HG02610 (cell line): Measurements from ENCODE around the gene PRLH.
"Not testable (repeated sequence)": the region's sequence is repeated elsewhere in the genome, so short reads cannot be mapped to it uniquely, and the experiment has no call there.

Experiments
- ATAC-seq: cut with Tn5 transposase; IDR thresholded peaks from one replicate; pipeline ENCODE4 v1.9.1; 2021; ENCODE audit warnings: mild to moderate bottlenecking, moderate library complexity; ENCODE audit not compliant: unreplicated experiment

The PRLH gene

DNA sequence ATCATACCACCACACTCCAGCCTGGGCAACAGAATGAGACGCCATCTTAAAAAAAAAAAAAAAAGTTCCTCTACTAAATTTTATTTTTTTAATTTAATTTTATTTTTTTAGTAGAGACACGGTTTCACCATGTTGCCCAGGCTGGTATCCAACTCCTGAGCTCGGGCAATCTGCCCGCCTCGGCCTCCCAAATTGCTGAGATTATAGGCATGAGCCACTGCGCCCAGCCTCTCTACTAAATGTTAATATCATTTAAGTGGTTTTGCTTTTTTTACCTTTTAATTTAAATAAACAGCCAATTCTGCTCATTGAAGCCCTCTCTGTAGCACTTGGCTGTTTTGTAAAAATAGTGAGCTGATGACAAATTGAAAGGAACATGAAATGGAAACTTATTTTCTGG is 15.0 kb downstream of the PRLH start:
- ATAC-seq = no peak

DNA sequence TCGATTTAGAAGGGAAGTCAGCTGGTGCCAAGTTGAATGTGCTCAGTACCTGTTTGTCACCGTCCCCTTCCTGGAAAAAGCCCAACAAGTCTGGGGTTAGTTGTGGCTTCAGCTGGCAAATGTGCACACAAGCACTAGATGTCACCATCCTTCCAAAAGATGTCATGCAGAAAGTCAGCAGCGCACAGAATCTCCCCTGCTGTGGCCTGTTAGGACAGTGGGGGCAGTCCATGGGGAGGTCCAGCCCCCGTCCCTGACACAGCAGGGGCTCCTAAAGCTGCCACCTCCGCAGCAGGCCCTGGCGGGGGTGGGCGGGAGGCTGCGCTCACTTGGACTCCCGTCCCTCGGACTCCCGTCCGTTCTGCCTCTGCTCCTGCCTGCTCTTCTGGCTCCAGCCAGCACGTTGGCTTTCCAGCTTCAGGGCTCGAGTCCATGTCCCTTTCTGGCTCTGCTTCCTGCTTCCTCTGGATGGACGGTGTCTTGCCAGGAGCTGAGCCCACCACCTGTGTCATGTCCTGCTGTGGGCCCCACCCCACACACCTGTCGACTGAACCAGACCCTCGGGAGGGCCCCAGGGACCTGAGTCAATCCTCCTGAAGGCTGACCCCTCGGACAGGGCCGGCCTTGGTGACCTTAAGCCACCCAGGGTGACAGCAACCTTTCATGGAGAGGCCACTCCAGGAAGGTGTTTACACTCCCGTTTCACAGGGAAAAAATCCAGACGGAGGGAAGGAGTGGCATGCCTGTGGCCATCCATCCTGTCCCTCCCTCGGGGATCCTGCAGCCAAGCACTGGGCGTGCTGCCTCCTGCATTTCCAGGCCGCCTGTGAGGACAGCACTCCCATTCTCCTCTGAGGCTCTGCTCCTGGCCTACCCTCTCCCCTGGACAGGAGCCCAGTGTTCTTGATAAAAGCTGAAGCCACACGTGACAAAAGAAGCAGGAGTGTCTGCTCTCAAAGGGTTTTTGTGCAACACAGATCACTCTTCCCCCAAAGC is 15.7 kb downstream of the PRLH start:
- ATAC-seq = no peak

DNA sequence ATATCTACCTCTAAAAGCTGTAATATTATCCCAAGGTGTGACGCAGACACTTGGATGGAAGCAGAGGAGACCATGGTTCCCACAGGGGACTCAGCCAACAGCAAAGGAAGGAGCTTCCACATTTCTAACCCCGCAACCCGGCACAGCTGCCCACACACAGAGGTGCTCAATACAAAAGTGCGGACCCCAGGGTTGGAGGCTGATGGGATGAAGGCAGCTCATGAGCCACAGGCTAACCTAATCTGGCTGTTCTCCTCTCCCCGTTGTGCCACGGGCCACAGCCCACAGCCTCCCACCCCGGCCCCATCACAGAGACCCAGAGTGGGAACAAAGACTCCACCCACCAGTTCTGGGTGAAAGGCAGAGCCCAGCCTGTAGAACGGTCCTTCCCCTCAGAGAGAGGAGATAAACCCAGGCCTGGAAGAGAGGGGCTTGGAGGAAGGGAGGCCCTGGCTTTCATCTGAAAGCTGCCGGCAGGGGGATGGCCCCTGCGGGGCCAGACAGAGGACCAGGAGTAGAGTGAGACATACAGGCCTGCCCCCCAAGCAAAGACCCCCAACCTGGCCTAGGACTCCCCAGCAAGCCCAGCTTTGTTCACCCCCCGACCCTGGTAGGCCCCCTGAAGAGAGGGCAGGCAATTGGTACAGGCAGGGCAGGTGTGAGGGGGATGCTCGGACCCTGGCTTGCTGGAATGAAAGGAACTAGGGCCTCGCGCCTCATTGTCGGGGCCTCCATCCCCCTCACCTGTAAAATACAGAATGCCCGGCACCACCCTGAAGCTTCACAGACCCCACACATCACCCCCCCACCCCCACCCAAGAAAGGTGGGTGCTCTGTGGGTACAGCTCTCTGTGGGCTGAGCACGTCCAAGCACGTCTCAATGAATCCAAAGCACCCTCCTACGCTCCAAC is 17.3 kb downstream of the PRLH start:
- ATAC-seq = no peak

DNA sequence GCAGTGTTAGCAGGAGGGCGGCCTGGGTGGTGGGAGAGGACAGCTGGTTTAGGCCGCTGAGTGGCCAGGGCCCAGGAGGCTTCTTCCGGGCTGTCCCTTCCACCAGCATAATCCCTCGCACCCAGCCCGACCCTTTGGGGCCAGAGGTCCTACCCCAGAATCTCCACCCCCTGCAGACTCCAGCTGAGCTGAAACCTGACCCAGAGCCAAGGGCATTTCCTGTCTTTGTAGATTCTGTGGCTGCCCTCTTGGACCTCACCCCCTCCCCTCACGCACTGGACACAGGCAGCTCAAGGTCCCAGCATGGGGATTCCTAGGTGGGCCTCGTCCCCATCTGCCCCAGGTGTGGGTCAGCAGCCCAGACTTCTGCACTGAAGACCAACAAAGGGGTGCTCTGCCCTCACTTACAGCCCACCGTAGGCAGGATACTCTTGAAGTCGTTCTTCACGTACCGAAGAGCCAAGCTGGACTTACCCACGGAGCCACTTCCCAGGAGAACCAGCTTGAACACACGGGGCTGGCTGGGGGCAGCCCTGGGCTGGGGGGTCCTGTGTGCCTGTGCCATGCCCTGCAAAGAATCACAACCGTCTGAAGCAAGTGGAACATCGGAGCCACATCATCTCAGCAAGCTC is 19.3 kb downstream of the PRLH start:
- ATAC-seq = no peak

DNA sequence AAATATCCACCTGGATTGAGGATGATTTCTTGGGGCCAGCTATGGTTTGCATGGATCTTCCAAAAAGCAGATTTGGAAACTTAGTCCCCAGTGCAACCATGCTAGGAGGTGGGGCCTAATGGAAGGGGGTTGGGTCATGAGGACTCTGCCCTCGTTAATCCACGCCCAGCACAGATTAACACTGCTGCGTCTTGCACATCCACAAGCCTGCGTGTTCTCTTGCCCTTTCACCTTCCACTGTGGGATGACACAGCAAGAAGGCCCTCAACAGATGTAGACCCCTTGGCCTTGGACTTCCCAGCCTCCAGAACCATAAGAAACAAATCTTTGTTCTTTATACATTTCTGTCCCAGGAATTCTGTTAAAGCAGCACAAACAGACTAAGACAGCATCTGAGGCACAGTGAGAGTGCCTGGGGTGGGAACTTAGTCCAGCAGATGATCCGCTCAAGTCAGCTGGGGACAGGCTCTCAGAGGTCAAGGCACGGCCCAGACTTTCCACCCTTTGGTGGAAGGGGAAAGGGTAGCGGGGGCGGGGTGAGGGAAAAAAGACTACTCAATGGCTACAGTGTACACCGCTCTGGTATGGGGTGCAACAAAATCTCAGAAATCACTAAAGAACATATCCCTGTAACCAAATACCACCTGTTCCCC is 21.8 kb downstream of the PRLH start:
- ATAC-seq = no peak

DNA sequence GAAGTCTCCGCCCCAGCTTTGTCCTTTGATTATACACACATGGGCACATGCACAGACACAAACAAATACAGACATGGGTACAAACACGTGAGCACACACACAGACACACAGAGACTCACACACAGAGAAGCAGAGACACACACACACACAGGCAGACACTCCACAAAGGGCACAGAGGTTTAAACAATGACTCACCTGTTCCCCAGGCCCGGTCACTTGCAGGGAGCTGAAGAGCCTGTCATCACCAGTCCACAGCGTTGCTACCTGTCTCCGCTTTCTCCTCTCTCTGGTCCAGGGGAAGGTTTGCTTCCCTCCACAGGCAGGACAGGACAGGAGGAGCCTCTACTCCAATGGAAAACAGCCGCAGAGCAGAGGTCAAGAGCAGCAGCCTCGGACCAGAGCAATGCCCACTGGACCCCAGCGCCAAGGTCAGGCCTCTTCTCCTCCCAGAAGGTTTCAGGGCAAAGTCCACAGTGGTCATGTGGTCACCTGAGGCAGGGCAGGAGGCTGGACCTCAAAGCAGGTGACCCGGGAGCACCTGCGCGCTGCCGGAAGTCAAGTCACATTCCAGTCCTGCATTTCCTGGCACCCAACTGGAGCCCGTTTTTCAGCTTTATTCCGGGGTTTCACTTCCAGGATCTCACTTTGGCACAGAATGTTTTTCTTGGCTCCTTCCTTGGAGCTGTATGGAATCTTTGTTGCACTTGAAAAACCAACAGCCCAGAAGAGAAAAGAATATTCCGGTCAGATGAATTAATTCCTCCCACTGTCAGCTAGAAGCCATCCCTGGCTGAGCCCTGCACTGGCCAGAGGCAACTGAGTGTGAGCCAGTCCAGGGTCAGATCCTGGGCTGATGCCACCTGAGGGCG is 24.1 kb downstream of the PRLH start, which contains the start of gene RAB17:
Gene RAB17 (minus strand): TSS at position 463 of the 869 bp plus-strand sequence. CDS start 4,580 bp downstream, outside the sequence.
- ATAC-seq = no peak

DNA sequence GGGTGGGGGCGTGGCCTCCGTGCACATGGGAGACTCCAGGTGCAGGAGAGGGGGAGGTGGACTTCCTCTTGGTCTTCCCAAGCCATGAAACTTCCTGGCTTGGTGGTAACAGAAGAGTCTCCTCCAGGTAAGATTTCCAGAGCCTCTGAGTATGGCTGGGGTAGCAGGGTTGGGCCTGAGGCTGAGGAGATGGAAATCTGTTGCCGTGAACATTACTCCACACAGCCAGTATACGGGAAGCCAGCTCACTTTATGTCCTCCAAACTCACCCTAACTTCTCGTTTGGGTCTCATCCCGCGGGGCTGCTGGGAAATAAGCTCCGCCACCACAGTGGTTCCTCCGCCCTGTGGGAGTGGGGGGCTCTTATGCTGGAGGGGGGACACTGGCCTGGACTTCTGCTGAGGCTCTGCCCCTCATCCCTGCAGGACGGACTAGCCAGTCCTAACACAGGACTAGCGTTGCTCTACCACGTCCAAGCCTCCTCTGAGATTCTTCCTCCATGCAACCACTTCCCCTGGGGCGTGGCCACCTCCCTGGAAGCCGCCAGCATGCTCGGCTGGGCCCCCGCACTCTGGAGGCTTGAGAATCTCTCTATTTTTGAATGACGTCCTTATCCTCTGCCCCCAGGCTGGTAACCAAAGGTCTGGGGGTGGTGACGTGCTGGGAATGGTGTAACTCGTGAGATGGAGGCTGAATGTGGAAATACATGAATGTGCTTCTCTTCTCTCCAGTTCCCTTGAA is 24.9 kb downstream of the PRLH start:
- ATAC-seq = no peak

DNA sequence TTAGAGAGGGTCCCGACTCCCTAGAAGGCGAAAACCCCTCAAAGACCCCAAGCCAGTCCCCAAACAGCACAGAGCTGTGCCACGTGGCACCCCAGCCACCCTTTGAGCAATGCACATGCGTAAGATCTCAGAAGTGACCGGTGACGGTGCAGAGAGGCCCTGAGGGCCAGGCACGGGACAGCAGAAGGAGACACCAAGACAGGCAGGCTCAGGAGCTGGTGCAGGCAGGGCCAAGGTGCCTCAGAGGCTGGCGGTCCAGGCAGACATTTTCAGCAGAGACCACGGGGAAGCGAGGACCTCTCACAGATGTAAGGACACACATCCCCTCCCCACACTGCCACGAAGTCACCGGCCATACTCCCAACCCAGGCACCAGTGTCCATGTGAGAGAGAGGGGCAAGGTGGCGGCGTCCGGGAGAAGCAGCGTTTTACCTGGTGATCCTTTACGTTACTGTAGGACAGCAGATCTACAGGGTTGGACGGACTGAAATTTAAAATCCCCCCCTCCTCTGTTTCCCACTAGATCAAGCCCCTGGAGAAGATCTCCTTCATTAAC is 26.1 kb downstream of the PRLH start:
- no peak for ATAC-seq

DNA sequence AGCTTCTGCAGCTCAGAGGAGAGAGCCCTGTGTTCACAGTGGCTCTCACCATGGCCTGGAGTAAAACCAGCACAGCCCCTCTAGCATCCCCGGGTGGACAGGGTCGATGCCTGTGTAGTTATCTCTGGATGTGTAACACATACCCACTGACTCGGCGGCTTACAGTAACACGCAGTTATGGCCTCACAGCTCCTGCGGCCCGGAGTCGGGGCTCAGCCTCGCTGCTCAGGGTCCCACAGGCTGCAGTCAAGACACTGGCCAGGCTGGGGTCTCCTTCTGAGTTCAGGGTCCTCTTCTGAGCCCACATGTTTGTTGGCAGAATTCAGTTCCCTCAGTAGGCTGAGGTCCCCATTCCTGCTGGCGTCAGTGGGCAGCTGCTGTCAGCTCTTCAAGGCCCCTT is 26.7 kb downstream of the PRLH start:
- ATAC-seq = no peak

DNA sequence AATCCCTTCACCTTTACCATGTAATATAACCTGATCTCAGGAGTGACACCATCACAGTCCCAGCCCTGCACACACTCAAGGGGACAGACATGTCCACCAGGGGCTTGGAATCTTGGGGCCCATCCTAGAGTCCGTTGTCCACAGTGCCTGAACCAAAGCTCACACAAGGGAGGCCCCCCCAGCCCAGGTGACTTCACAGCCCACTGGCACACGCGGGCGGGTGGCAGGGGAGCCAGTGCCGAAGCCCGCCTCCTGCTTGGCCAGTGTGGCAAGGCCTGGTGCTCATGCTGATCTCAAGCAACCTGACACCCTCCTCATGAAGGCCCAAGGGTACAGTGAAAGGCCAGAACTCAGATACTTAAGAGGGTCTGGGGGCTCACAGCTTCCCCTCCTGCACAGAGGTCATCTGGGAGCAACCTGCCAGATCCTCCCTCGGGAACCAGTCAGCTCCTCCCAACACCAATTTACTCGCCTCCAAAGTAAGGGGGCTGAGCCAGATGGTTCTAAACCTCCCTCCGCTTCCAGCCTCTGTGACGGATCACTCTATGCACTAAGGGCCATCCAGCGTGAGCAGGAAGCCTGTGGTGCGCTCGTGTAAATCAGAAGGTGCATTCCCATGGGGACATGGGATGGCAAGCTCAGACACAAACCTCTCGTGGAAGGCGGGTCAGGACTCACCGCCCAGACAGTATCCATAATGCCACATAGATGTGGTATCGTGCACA is 27.4 kb downstream of the PRLH start:
- no peak for ATAC-seq

DNA sequence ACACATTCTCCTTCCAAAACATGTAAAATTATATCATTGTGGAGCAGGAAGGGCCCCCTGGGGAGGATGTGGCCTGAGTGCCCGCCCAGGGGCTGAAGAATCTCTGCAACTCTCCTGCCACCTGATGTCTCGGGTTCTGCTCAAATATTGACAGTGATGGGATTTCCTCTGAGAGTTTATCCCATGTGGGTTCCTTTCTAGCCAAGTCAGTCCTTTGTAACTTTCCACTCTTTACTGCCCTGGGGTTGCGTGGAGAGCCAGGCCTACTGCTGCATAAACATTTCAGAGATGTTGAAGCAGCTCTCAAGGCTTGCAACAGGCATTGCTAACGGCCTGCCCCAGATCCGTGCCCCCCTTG is 28.1 kb downstream of the PRLH start:
- ATAC-seq = no peak

DNA sequence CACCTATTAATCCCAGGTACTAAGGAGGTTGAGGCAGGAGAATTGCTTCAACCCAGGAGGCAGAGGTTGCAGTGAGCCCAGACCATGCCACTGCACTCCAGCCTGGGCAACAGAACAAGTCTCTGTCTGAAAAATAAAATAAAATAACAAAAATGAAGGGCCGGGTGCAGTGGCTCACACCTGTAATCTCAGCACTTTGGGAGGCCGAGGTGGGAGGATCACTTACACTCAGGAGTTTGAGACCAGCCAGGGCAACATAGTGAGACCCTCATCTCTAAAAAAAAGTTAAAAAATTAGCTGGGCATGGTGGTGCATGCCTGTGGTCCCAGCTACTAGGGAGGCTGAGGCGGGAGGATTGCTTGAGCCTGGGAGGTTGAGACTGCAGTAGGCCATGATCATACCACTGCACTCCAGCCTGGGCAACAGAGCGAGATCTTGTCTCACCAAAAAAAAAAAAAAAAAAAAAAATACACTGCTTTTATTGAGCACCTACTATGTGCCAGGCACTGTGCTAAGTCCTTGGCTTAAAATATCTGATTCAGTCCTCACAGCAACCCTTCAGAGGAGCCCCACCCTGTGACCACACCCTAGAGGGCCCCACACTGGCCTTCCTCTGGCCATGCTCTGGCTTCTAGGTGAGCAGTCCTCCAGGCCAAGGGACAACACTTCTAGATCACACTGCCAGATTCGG is 29.6 kb downstream of the PRLH start:
- not testable (repeated sequence) for ATAC-seq

DNA sequence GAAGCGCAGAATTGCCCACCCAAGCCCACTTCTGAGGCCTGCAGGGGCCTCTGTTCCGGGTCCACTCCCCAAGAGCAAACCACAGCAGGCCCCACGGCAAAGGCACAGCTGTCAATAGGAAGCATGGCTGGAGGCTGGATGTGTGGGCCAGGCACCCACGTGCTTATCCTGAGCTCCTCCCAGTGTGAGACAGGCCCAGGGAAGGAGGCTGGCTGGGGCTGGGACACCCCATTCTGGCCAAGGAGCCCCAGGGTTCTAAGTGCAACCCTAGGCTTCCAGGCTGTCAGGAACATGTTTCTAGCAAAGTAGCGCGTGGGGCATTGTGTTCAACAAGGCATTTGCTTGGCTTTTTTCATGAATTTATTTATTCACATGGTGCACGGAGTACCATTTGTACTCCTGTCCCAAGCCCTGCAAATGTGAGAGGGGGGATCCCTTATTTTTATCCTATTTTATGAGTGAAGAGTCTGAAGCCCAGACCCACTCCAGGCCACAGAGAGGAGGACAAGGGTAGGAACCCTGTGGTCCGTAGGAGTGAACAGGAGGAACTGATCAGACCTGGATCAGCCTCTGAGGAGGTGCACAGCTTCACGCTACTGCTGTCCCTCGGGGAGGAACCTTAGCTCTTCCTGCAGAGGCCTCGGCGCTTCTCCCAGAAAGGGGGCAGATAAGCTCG is 30.3 kb downstream of the PRLH start:
- ATAC-seq = no peak

DNA sequence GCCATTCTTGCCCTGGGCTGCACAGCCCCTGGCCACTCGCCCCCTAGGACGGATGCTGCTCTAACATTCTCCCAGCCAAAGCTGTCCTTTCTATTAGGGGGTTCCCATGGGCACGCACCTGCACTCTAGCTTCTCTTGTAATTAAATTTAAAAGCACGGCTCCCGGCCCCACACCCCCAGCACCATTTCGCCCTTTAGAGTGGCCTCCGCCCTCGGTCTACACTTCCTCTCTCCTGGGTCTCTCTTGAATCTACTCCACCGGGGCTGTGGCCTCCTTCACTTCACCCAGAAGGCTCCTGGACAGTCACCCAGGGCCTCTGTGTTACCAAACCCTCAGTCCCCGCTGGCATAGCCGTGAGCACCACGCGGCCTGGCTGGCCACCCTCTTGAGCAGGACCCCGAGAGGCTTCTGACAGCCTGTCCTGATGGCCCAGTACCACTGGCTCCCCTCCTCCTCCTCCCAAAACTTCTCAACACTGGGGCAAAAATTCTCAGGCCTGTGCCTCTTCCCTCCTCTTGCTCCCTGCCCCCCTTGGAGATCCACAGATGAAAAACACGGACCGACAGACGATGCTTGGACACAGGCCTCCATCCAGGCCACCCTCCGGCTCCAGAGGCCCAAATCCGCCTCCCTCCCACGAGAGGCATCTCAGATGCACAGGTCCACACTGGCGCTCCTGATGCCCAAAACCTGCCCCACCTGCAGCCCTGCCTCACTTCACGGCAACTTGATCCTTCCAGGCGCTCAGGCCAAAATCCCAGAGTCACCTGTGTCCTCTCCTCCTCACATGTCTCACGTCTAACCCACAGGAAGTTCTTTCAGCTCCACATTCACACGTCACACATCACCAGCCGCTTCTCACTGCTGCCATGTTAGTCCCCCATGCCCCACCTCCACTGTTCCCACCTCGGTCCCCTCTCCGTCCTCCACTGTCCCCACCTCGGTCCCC is 31.1 kb downstream of the PRLH start:
- ATAC-seq = no peak

DNA sequence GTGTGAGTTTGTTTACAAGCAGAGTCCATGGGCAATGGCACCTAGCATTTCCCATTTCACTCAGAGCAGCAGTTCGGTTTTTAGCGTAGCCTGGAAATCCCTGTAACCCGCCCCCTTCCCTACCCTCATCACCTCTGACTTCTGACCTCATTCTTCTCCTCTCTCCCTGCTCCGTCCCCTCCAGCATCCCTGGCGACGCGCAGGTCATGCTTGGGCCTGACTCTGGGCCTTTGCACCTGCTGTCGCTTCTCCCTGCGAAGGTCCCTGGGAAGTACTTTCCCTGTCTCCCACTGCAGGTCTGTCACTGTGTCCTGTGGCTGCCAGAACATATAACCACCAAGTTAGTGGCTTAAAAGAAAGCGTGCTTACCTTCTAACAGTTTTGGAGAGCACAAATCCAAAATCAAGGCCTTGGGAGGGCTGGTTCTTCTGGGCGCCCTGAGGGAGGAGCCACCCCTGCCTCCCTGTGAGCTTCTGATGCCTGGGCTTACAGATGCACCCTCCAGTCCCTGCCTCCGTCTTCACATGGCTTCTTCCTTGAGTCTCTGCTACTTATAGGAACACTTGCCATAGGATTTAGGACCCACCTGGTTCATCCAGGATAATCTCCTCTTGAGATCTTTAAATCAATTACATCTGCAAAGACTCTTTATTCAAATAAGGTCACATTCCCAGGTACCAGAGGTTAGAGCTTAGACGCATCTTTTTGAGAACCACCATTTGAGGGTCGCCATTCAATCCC is 32.3 kb downstream of the PRLH start:
- no peak for ATAC-seq
